HG03175 (cell line): ENCODE measurements around the gene OR51B5.
"Not testable (repeated sequence)": the region's sequence is repeated elsewhere in the genome, so short reads cannot be mapped to it uniquely, and the experiment has no call there.

Experiments used
- ATAC-seq: cut with Tn5 transposase; IDR thresholded peaks from one replicate; pipeline ENCODE4 v1.9.1; 2021; ENCODE audit warnings: mild to moderate bottlenecking, moderate library complexity; ENCODE audit not compliant: unreplicated experiment

The OR51B5 gene, protein sequence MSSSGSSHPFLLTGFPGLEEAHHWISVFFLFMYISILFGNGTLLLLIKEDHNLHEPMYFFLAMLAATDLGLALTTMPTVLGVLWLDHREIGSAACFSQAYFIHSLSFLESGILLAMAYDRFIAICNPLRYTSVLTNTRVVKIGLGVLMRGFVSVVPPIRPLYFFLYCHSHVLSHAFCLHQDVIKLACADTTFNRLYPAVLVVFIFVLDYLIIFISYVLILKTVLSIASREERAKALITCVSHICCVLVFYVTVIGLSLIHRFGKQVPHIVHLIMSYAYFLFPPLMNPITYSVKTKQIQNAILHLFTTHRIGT

DNA sequence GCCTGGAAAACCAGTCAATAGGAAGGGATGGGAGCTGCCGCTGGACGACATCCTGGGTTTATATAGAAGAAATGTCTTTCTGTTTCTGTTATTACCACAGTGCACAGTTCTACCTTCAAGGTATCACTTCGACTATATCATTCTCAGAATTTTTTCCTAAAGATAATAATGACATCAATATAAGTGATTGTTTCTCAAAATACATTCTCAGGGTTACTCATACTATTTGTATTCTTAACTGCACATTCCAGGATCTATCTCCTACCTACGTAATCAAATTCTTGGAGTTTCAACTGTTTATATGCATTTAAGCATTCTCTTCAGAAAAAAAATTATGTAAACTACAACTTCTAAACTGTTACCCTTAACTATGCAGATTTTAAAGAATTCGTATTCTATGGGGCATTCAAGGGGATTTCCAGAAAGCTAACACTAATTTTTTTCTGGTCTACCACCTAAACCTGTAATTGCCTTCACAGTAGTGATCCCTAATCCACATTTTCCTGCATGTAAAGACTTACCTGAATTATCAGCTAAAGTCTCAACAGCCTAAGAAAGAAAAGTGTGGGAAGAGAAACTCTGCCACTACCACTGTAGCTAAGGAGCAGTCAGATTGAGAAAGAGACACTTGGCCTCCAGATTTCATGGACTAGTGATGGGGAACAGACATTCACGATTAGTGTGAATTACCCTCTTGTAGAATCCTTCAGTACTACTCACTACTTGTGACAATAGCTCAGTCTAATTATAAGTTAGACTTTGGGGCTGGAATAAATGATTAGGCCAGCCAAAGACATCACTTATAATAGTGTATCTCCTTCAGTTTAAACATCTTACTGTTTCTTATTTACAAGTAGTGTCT is at the start of gene OR51B5:
TSS of gene OR51B5 (minus strand) at position 51 of the 862 bp plus-strand sequence. CDS start at position 51, 0 bp downstream.
- no peak for ATAC-seq

GRCh38 chr11:5390210-5390609 is 46.9 kb upstream of the OR51B5 start:
- ATAC-seq: no peak

DNA sequence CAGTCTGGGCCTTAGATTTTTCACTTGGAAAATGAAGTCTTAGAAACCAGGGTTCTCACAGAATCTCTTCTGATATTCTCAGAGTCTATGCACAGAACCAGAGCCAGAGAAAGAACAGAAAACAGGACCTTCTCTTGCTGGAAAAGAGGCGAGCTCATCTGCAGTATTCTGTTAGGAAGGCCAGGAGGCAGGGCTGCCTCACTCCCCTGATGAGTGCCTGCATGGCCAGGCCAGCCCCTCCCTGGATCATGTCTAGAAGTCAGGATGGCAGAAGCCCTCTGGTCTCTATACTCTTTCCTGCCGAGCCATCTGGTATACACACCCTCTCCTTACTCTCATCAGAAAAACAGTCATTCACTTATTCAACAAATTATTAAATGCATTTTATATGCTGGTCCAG is 41.0 kb upstream of the OR51B5 start:
- ATAC-seq: no peak

DNA sequence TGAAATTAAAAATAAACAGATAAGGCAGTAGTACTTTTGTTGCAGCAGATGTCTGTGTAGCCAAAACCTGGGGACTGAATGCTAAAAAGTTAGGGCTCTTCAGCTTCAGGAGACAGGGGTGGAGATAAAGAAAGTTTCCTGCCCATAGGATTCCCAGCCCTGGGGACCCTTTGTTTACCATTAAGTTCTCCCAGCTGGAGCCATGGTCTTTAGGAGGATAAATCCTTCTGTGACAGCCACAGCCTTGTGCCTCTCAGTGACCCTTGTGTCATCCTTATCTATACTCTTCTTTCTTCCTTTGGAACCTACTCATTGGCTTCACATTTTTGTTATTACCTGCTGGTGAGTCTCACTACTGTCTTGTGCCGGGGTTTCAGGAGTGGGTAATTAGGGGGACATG is 40.3 kb upstream of the OR51B5 start, which contains the start of gene OR51M1:
TSS of gene OR51M1 (plus strand) at position 237 of the 400 bp plus-strand sequence. CDS start 5,587 bp downstream, outside the sequence.
- ATAC-seq: no peak

GRCh38 chr11:5380740-5381342 is 37.5 kb upstream of the OR51B5 start:
- peak; percentile 97 for ATAC-seq

GRCh38 chr11:5369789-5370188 is 26.5 kb upstream of the OR51B5 start:
- peak; percentile 62 for ATAC-seq

- no peak for ATAC-seq
Measured at GRCh38 chr11:5368502-5369043, 25.2 kb upstream of the OR51B5 start.

GRCh38 chr11:5367448-5368074 is 24.2 kb upstream of the OR51B5 start:
- ATAC-seq: peak; percentile 33

DNA sequence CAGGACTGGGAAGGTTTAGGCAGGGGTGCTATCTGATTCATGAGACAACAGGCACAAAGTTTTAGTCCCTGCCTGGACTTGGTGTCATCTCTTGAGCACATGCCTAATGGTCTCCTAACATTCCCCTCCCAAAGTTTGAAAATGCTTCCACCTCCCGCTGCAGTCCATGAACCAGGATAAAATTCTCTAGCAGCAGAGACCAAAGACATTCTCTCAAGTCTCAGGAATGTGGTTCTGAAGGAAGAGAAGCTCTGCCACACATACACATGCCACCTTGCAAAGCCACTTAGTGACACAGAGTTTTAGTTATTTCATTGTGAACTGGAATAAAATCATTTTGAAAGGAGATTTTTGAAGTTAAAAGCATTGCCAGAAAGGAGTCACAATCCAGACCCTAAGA is 23.5 kb upstream of the OR51B5 start:
- no peak for ATAC-seq

DNA sequence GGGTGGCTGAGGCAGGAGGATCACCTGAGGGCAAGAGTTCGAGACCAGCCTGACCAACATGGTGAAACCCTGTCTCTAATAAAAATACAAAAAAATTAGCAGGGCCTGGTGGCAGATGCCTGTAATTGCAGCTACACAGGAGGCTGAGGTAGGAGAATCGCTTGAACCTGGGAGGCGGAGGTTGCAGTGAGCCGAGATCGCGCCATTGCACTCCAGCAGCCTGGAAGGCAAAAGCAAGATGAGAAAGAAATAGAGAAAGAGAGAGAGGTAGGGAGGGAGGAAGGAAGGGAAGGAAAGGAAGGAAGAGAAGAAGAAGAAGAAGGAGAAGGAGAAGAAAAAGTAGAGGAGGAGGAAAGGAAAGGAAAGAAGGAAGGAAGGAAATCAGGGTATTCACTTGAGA is 23.0 kb upstream of the OR51B5 start:
- ATAC-seq: not testable (repeated sequence)

DNA sequence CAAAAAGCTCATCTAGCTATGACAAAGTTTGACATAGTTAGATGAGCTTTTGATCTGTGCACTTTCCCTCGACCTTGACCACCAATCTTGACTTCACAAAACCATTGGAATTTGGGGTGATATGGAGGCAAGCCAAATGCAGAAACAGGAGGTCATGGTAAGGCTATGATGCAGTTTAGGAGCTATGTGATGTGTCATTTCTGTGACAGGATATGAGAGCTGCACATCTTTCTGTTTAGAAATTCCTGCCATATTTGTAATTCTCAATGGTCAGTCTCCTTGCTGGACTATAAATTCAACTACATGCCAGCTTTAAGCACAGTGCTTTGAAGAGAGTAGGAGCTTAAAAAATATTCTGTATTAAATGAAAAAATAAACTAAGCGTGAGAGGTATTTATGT is 20.9 kb upstream of the OR51B5 start:
- no peak for ATAC-seq

GRCh38 chr11:5363679-5364078 is 20.4 kb upstream of the OR51B5 start:
- ATAC-seq: no peak

DNA sequence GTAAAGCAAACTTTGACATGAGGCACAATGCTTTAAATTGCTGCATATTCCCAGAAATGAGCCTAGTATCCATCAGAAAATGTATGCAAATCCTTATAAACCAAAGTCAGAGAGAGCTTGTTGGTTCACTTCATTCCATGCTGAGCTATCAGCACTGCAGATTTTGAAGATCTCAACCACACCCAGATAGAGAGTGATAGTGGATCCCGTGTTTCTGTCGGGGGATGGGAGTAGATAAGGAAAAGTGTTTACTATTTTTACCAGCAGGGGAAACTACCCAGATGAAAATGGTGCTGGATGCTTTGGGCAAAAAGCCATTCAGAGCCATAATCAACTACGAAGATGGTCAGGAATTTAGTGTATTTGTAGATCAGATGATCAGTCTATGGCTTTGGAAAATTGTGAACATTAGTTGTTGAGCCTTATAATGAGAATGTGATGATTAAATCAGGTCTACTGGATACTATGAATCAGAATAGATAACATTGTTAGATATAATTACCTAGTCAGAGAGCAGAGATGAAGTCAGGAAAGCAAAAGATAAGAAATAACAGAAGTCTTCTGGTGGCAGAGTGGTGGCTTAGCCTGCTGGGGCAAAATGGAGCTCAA is 18.8 kb upstream of the OR51B5 start:
- no peak for ATAC-seq

GRCh38 chr11:5356031-5356430 is 12.7 kb upstream of the OR51B5 start:
- ATAC-seq: not testable (repeated sequence)

DNA sequence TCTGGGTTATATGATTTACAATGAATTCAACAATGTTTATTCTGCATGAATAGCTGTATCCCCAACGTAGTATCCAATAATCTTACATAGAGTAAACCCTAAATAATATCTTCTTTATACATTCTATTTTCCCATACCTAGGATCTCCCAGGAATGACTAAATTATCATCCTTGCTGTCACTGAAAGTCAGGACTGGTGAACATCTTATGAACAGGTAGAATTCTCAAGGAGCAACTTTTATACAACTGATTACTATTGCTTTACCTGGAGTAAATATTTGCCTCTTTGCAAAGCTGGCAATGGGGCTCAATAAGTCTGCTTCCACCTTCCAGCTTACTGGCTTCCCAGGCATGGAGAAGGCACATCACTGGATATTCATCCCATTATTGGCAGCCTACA is 7.9 kb upstream of the OR51B5 start, which contains the start of gene OR51B6:
TSS of gene OR51B6 (plus strand) at position 301 of the 400 bp plus-strand sequence. CDS start at position 301, 0 bp downstream.
- no peak for ATAC-seq

DNA sequence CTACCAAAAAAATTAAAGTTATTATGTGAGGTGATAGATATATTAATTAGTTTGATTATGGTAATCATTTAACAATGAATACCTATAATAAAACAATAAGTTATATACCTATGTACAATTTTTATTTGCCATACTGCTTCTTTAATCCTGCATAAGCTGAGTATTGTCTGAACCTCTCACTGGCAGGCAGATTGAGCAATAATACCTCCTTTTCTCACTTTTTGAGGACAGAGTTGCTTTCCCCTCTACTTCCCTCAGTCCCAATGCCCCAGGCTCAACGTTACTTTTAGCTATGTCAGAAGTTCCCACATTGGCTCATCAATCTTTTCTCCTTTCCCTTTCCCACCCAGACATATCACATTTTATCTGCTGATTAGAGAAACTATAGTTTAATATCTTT is 6.2 kb upstream of the OR51B5 start:
- no peak for ATAC-seq

GRCh38 chr11:5348551-5349194 is 5.3 kb upstream of the OR51B5 start:
- ATAC-seq: no peak

DNA sequence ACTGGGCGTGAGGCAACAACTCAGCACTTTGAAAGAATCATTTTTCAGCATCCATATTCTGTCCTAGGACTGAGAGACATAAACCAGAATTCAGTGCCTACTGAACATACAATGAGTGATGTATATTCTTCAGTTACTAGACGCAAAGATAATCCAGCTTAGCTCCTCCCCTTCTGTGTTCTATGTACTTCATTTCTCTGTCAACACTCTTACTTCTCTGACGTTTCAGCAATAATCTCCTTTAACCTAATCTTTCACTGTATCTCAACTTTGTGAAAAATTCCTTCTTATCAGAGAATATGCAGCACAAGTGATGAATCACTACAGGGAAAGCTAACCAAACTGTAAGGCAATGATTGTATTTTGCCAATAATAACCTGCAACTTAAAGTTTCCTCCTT is 2.5 kb upstream of the OR51B5 start:
- no peak for ATAC-seq

DNA sequence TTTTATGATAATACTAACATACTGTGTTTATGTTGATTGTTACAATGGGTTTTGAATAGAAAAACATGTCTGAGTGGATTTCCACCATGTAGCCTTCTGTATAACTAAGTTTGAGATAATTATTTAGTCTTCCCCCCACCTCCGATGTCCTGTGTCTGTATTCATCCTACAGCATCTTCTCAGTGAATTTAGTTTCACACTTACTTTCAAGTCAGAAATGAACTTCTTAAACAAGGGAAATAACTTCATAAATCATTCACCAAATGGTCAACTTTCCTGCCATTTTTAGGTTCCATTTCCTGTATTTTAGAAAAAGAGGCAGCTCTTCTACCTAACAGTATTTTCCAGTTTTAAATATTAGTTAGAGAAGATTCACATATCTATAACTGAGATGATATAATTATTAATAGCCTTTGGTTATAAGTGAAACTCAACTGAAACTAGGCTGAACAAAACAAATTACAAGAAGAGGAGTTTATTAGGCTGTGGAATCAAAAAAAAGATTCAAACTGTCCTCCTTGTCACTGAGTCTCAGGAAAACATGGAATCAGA is 3.5 kb downstream of the OR51B5 start:
- ATAC-seq: peak; percentile 78
